GM04504 (cell line): ENCODE data around the gene KLHL20.
"Not testable (repeated sequence)": the region's sequence is repeated elsewhere in the genome, so short reads cannot be mapped to it uniquely, and the experiment has no call there.

Experiments
- DNase-seq: peaks from one replicate; pipeline ENCODE4 v3.0.0-alpha.2; 2012; ENCODE audit warnings: low read depth

The KLHL20 gene

DNA sequence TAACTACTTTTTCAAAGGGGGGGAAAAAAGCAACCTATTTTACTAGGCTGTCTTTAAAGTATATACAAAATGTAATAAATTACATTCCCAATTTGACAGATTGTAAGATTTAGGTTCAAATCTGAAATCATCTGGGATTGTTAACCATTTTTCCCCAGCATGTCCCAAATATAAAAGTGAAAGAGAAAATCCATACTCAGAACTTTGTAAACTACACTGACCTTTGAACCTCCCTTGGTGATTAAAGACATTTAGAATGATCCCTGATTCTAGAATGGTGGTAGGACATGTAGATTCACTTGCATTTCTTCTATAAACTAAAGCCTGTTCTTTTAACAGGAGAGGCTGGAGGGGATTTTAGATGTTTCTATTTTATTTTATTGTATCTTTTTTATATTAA, 39.0 kb downstream of the KLHL20 start:
- no peak for DNase-seq

DNA sequence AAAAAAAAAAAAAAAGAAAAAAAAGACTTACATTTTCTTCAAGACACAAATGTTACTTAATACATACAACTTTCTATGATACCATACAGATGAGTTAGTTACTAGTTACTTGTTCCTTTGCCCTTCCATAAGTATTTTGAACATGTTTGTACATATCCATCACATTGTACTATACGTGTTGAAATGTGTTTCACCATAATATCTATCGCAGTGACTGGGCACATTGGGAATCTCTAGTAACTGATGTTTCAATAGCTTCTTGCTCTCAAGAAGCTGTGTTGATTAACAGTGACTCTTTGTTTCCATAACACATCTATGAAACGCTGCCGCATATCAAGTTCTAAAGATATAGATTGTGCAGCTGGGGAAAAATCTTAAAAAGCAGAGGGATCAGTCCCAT, 42.9 kb downstream of the KLHL20 start:
- no peak for DNase-seq

DNA sequence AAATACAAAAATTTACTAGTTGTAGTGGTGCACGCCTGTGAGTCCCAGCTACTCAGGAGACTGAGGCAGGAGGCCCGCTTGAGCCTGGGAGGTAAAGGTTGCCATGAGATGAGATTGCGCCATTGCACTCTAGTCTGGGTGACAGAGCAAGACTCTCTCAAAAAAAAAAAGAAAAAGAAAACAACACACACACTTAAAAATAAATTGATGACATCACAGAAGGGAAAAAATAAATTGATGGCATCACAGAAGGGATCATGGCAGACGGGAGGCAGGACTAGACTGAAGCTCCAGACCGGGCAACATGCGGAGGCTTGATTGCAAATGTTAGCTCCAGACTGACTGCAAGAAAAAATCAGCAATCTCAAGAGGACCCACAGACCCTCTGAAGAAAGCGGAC, 43.3 kb downstream of the KLHL20 start:
- no peak for DNase-seq

DNA sequence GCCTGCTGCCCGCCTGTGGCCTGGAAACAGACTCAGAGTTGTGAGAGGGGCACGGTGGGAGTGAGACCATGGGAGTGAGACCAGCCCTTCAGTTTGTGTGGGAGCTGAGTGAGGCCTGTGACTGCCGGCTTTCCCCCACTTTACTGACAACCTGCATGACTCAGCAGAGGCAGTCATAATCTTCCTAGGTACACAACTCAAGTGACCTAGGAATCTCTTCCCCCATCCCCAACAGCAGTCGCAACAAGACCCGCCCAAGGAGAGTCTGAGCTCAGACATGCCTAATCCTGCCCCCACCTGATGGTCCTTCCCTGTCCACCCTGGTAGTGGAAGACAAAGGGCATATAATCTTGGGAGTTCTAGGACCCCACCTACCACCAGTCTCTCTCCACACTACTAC, 44.2 kb downstream of the KLHL20 start:
- no peak for DNase-seq

DNA sequence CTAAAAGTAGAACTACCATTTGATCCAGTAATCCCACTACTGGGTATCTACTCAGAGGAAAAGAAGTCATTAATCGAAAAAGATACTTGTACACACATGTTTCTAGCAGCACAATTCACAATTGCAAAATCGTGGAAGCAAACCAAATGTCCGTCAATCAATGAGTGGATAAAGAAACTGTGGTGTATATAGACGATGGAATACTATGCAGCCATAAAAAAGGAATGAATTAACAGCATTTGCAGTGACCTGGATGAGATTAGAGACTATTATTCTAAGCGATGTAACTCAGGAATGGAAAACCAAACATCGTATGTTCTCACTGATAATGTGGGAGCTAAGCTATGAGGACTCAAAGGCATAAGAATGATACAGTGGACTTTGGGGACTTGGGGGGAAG, 49.5 kb downstream of the KLHL20 start:
- not testable (repeated sequence) for DNase-seq

DNA sequence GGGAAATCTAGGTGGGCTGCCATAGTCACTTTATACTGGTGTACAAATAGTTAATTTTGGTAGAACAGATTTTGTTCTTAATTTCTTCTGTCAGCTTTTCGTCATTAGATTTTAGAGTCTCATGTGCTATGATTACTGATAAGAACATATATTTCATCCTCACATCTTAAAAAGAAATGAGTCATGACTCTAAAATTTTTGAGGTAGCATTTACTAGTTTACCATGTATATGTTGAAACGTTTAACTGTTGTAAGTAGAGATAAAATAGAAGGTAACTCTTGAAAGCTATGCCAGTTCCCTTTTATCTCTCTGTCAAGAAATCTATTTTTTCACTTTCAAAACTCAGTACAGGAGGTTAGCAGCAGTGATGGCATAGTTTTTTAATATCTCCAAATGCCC, 53.4 kb downstream of the KLHL20 start:
- no peak for DNase-seq

DNA sequence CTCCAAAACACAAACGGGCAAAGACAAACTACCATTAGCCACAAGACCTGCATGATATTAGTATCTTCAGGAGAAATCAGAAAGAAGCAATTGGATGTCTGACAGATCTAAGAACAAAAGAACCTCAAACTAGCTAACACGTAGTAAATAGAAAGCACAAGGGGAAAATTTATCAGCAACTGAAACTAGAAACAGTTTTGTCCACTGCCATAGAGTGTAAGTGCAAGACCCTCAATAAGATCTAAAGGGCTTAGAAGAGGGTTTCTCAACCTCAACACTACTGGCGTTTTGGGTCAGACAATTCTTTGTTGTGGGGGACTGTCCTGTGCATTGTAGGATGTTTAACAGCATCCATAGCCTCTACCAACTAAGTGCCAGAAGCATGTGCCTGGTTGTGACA, 54.0 kb downstream of the KLHL20 start:
- DNase-seq = no peak

DNA sequence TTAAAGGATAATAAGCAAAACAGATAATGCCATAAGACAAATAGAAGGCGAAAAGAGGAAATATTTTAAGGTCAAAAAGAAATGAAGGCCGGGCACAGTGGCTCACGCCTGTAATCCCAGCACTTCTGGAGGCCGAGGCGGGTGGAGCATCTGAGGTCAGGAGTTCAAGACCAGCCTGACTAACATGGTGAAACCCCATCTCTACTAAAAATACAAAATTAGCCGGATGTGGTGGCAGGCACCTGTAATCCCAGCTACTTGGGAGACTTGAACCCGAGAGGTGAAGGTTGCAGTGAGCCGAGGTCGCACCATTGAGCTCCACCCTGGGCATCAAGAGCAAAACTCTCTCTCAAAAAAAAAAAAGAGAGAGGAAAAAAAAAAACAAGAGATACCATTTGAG, 55.5 kb downstream of the KLHL20 start:
- not testable (repeated sequence) for DNase-seq

DNA sequence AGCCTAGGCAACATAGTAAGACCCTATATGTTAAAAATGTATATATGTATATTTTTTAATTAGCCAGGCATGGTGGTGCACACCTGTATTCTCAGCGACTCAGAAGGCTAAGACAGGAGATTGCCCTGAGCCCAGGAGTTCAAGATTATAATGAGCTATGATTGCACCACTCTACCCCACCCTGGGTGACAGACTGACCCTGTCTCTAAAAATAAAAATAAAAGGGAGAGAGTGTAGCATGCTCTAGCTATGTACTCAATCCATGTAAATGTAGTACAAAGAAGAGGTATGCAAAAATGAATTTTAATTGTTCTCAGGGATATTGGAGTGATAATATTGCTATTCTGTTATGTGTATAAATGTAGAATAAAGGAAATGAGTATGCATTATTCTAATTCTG, 56.8 kb downstream of the KLHL20 start:
- DNase-seq = no peak

DNA sequence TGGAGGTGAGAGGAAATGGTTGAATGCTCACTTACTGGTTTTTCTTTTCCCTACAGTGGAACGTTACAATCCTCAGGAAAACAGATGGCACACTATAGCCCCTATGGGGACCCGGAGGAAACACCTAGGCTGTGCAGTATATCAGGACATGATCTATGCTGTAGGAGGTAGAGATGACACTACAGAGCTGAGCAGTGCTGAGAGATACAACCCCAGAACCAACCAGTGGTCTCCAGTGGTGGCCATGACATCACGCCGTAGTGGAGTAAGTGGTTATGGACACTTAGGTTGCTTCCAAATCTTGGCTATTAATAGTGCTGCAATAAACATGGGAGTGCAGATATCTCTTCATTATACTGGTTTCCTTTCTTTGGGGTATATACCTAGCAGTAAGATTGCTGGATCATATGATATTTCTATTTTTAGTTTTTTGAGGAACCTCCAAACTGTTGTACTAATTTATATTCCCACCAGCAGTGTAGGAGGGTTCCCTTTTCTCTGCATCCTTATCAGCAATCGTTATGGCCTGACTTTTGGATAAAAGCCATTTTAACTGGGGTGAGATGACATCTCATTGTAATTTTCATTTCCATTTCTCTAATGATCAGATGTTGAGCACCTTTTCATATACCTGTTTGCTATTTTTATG, 60.9 kb downstream of the KLHL20 start:
- no peak for DNase-seq

DNA sequence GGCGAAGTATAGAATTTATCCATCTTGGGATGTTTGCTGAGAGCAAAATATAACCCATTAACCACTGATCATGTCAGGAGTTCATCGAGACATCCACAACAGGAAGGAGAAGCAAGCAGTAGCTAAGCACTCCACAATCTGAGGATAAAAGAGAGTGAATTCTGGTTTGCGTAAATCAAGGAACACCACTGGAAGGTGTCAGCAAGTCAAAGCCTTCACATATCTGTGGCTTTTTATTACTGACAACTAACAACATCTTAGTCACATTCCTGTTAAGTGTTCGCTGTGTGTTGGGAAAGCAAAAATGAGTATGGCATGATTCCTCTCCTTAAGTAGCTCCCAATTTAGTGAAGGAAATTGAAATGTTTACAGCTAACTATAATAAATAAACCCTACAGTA, 65.2 kb downstream of the KLHL20 start:
- DNase-seq = no peak

DNA sequence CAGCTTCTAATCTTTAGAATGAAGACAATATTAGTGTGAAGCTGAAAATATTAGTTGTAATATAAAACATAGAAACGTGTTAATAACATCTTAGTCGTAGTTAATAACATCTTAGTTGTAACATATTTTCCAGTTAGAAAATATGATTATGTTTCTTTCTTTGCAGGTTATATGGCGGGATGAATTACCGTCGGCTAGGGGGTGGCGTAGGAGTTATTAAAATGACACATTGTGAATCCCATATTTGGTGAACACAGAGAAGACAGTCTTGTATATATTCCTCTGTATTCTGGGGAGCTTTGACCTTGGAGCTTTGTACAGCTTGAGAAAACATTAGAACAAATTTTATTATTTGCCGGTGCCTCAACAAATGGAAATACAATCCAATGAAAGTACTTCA, 70.2 kb downstream of the KLHL20 start:
- no peak for DNase-seq

DNA sequence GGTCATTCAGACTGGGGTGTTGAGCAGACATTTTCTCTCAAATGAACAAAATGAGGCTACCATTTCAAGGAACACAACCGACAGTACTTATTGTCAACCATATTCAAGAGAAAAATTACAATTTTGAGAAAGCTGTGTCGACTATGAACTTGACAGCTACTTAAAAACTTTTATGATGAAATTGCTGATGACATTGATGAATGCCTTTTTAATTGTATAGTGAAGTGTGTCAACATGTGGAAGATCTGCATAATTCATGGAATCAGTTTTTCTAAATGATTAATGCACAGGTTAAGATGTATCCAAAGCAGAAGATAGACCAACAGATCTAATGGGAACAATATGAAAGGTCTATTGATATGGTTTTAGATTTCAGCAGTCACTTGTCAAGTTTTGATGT, 75.1 kb downstream of the KLHL20 start:
- no peak for DNase-seq

DNA sequence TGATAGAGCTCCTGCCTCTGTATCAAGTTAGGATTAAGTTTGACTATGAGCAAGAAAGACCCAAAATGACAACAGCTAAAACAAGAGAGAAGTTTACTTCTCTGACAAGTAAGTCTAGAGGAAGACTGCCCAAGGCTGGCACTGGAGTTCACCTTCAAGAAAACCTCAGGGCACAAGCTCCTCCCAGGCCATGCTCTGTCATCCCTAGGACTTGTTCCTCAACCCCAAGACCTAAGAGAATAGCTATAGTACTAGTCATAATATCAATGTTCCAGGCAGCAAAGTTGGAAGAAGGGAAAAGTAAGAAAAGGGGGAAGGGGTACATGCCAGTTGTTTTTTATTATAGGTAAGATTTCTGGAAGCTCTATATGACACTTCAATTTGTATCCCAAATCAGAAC, 83.3 kb downstream of the KLHL20 start:
- DNase-seq = no peak

DNA sequence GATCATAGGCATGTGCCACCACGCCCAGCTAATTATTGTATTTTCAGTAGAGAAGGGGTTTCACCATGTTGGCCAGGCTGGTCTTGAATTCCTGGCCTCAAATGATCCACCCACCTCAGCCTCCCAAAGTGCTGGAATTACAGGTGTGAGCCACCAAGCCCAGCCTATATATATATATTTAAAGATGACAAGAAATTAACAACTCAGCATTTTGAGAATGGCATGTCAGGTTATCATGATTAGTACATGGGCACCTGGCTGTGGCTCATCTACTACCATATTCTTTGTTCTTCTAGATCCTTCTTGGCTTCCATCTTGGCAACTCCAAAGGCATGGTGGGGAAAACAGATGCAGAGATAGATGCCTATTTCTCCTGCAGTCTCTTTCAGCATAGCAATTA, 85.2 kb downstream of the KLHL20 start:
- not testable (repeated sequence) for DNase-seq

DNA sequence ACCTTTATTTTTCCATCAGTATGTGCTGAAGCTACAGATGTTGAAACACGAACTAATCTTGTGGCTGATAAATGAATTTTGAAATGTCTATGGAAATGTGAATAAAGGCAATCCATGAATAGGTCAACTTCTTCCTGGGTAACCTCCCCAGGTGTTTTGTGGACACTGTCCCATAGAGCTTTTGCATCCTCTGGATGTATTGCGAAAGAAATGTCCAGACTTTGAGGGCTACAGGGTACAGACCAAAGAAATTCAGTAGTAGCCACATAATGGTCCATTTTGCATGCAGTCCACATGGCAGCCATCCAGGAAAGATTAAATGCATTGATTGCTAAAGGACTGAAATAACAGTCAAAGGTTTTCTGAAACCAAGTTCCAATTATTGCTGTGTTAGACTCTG, 88.2 kb downstream of the KLHL20 start:
- DNase-seq = no peak

DNA sequence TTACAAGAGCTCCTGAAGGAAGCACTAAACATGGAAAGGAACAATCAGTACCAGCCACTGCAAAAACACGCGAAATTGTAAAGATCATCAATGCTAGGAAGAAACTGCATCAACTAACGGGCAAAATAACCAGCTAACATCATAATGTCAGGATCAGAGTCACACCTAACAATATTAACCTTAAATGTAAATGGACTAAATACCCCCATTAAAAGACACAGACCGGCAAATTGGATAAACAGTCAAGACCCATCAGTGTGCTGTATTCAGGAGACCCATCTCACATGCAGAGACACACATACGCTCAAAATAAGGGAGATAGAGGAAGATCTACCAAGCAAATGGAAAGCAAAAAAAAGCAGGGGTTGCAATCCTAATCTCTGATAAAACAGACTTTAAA, 98.9 kb downstream of the KLHL20 start:
- DNase-seq = not testable (repeated sequence)

DNA sequence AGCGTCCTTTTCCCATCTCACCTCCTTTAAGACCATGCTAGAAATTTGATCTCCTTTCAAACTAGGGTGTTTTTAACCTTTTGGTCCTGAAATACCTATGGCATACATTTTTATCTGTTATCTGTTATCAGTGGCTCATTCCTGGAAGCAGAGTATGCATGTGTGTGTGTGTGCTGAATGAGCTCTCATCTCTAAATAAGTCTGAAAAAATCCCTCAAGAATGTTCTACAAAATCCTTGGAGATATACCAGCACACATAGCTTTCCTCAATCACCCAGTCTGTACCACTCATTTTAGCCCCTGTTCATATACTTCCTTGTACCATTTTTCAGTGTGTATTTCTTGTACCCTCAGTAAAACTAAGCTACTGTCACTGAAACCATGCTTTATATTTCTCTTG, 103.7 kb downstream of the KLHL20 start:
- no peak for DNase-seq

DNA sequence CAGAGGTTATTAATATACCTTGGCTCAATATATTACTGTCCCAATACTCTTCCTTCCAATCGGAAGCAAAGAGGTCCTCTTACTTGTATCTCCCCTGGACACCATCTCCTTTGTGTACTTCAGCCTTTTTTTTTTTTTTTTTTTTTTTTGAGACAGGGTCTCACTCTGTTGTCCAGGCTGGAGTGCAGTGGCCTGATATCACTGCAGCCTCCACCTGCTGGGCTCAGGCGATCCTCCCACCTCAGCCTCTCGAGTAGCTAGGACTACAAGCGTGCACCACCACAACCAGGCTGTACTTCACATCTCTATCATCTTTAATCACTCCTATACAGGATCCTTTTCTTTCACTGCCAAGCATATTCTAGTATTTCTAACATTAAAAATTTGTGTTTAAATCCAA, 106.9 kb downstream of the KLHL20 start:
- no peak for DNase-seq

DNA sequence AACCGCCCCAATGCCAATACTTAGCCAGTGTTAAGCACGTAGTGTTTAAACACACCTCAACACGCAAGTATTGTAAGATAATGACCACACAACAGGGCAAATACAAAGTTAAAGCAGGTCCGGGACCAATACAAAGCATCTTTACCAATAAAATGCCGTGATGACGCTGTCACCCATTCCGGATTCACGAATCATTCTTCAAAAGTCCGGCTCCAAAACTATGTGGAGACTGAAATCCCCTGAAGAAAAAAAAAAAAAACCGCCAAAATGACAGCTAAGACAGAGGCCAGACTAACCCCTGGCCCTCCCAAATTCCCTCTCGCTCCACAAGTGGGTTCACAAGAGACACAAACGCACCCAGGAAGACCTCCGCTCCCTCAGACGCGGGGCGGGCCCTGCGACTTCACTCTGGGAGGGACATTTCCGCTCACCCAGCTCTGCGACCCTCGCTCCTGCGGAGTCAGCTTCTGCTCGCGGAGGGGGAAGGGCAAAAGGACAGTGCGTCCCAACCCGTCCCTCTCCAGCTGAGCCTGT, 109.1 kb downstream of the KLHL20 start:
- no peak for DNase-seq

DNA sequence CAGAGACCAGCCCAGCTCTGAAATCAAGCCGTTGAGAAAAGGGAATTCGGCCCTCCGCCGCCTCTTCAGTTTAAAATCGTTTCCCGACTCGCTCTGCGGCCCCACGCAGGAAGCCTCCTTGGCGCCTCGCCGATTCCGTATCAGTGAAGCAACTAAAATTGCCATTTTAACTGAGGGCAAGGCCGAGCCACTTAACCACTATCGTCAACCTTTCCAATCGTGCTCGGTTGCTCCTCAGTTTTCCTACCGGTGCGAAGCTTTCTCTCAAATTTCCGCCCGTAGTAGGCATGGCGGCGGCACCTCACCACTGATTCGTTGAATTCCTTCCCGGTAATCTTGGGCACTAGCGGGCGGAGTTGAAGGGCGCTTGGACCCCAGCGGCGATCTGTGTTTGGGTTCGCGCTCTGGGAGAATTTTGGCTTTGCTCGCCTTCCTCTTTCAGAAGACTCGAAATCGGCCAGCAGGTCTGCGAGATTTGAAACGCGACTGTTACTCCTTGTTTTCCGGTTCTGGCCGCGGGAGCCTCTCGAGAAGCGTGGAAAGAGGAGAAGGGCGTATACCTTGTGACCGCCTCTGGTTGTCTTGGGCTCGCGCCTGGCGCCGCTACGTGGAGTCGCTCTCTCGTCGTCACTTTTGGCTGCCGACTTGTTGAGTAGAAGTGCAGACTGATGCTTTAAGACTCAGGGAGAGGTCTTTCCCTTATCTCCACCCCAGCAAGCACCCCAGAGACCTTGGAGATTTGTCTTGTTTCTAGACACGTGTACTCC, 109.7 kb downstream of the KLHL20 start, which contains the start of the genes CENPL and DARS2:
TSS of gene CENPL (minus strand) at position 569 of the 767 bp plus-strand sequence. CDS start 13,584 bp downstream, outside the sequence.
TSS of gene DARS2 (plus strand) at position 359 of the 767 bp plus-strand sequence. CDS start 557 bp downstream, outside the sequence.
- DNase-seq = peak; percentile 98

DNA sequence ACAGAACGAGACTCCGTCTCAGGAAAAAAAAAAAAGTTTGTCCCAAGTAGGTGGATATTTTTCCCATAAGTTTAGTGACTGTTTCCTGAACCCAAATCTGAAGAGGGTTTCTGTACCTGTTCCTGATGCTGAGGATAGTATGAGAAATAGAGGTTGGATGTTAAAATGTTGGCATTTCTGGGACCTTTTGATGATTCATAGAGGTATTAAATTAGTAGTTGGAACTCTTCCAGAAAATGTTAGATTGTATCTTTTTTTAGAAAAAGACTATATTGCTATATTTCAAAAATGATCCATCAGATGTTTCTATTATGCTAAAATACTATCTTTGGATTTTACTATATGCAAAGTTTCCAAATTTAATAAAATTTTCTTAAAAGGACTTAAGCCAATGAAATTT, 112.8 kb downstream of the KLHL20 start:
- no peak for DNase-seq

DNA sequence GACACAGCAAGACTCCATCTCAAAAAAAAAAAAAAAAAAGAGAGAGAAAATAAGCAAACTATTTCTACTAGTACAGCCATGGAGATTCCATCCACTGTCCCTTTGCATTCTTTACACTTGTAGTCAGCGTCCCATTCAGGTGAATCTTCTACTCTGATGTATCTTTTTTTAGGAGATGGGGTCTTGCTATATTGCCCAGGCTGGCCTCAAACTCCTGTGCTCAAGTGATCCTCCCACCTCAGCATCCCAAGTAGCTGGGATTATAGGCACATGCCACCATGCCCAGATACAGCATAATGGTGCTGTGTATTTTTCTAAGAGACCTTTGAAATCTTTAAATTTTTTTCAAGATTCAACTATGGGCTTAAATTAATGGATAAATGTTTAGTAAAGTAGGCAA, 118.0 kb downstream of the KLHL20 start:
- no peak for DNase-seq
